ENCODE data around the gene TBL3.
A peak's percentile ranks its signal among the peaks of the same experiment; 100 is the strongest.

The TBL3 gene

GRCh38 chr16:1984347-1985225 lies 12.7 kb downstream of the TBL3 start:
- peak; percentile 72 for DNase-seq

GRCh38 chr16:1985466-1986150 lies 13.8 kb downstream of the TBL3 start:
- no peak for DNase-seq

- DNase-seq = no peak
Measured at GRCh38 chr16:1987198-1987597, 15.3 kb downstream of the TBL3 start.

- DNase-seq = peak; percentile 75
Measured at GRCh38 chr16:1989209-1990100, 17.6 kb downstream of the TBL3 start, which contains the start of gene SYNGR3. Gene SYNGR3 (plus strand): TSS chr16:1989970. CDS start chr16:1990103, 133 bp downstream.

- DNase-seq = no peak
Measured at GRCh38 chr16:1990101-1990350, 18.2 kb downstream of the TBL3 start.

GRCh38 chr16:1990351-1991134 lies 18.7 kb downstream of the TBL3 start:
- peak; percentile 75 for DNase-seq

GRCh38 chr16:1991135-1991551 lies 19.3 kb downstream of the TBL3 start:
- peak; percentile 84 for DNase-seq

- no peak for DNase-seq
Measured at GRCh38 chr16:1991588-1991947, 19.7 kb downstream of the TBL3 start.

GRCh38 chr16:1991948-1992703 lies 20.3 kb downstream of the TBL3 start:
- DNase-seq = peak; percentile 96

GRCh38 chr16:1992704-1993317 lies 21.0 kb downstream of the TBL3 start:
- no peak for DNase-seq

GRCh38 chr16:1993731-1994131 lies 21.9 kb downstream of the TBL3 start:
- peak; percentile 81 for DNase-seq

GRCh38 chr16:1997494-1998359 lies 25.9 kb downstream of the TBL3 start:
- DNase-seq = no peak

- DNase-seq = no peak
Measured at GRCh38 chr16:1998360-1998835, 26.5 kb downstream of the TBL3 start.

- DNase-seq = no peak
Measured at GRCh38 chr16:1998852-1999801, 27.3 kb downstream of the TBL3 start.

- no peak for DNase-seq
Measured at GRCh38 chr16:1999866-2000514, 28.1 kb downstream of the TBL3 start.

- DNase-seq = no peak
Measured at GRCh38 chr16:2001035-2001434, 29.2 kb downstream of the TBL3 start.

GRCh38 chr16:2001456-2002355 lies 29.9 kb downstream of the TBL3 start:
- no peak for DNase-seq

All from DMS53 (cell line).